ENCODE measurements around the gene ASB1.

DNA sequence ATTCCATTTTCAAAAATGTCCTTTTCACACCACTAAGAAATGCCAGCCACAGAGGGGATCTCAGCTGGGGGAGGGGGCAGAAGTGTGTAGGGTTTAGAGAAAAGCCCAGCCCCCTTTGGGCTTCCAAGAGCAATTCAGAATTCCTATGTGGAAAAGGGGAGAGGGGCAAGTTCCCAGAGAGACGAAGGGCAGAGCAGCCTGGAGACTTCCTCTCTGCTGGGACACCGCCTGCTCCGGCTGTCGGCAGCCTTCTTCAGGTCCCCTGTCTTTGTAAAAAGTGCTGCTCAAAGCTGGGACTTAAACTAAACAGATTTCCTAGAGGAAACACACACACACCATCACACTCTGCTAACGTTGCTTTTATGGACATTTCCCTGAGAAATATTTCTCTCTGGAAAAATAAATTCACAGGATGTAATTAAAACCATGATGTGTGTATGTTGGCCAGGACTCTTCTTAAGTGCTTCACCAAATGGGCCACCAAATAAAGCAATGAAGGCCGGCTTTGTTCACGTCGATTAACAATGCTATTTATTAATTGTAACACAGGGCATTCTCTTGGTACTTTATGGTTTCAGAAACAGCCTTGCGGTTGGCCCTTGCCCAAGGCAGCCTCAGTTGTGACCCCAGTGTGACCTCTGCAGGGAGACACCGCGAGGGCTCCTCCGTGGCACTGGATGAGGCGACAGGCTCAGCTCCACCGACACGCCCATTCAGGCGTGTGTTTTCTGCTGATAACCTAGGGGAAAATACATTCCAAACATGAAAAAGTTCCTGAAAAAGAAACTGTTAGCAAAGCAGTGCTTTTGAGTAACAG is 5.6 kb upstream of the ASB1 start:
- TF ChIP-seq TAF1 (IDR thresholded peaks at IDR 0.05; ENCODE audit: borderline replicate concordance, insufficient read depth, low read length) (no peak), POLR2AphosphoS5 (IDR thresholded peaks at IDR 0.05; ENCODE audit: low read depth, low read length) (no peak), FOXP2 (optimal IDR thresholded peaks at IDR 0.05; ENCODE audit: borderline replicate concordance, extremely low read depth, extremely low read length, insufficient read depth) (no peak)
- TF ChIP-seq, protein P1, sequence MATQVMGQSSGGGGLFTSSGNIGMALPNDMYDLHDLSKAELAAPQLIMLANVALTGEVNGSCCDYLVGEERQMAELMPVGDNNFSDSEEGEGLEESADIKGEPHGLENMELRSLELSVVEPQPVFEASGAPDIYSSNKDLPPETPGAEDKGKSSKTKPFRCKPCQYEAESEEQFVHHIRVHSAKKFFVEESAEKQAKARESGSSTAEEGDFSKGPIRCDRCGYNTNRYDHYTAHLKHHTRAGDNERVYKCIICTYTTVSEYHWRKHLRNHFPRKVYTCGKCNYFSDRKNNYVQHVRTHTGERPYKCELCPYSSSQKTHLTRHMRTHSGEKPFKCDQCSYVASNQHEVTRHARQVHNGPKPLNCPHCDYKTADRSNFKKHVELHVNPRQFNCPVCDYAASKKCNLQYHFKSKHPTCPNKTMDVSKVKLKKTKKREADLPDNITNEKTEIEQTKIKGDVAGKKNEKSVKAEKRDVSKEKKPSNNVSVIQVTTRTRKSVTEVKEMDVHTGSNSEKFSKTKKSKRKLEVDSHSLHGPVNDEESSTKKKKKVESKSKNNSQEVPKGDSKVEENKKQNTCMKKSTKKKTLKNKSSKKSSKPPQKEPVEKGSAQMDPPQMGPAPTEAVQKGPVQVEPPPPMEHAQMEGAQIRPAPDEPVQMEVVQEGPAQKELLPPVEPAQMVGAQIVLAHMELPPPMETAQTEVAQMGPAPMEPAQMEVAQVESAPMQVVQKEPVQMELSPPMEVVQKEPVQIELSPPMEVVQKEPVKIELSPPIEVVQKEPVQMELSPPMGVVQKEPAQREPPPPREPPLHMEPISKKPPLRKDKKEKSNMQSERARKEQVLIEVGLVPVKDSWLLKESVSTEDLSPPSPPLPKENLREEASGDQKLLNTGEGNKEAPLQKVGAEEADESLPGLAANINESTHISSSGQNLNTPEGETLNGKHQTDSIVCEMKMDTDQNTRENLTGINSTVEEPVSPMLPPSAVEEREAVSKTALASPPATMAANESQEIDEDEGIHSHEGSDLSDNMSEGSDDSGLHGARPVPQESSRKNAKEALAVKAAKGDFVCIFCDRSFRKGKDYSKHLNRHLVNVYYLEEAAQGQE (IDR thresholded peaks at IDR 0.05; ENCODE audit: insufficient read depth in 1 of 2, low read depth in 2 of 2, low read length in 2 of 2) = no peak
